D721Med (cell line): ENCODE measurements around the gene CD300H.

Experiments used
- DNase-seq: peaks from one replicate; pipeline ENCODE4 v3.0.0; 2011; ENCODE audit warnings: low spot score; ENCODE audit not compliant: insufficient read length
- FAIRE-seq: peaks from 2 replicates; lab custom pipeline; 2011; peaks lifted over from hg19 to GRCh38; lab: Jason Lieb, UNC
- TF ChIP-seq, protein P1 (sequence below): IDR thresholded peaks from 2 replicates; pipeline ENCODE4 v1.5.1; 2012; ENCODE audit warnings: mild to moderate bottlenecking, control low read depth; ENCODE audit not compliant: insufficient read depth; ENCODE audit errors: missing control alignments

Gene CD300H

DNA sequence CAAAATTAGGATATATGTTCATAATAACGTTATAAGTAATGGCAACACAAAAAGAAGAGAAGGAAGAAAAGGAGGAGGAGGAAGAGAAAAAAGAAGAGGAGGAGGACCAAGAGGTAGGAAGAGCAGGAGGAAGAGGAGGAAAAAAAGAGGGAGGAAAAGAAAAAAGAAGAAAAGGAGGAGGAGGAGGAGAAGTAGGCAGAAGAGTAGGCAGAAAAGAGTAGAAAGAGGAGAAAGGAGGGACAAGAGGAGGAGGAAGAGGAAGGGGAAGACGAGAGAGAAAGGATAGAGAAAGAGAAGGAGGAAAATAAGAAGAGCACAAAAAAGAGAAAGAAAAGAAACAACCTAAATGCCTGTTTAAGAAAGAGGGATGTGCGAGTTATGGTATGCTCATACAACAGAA, 30.4 kb downstream of the CD300H start:
- no peak for DNase-seq
- FAIRE-seq = no peak
- TF ChIP-seq, protein P1, sequence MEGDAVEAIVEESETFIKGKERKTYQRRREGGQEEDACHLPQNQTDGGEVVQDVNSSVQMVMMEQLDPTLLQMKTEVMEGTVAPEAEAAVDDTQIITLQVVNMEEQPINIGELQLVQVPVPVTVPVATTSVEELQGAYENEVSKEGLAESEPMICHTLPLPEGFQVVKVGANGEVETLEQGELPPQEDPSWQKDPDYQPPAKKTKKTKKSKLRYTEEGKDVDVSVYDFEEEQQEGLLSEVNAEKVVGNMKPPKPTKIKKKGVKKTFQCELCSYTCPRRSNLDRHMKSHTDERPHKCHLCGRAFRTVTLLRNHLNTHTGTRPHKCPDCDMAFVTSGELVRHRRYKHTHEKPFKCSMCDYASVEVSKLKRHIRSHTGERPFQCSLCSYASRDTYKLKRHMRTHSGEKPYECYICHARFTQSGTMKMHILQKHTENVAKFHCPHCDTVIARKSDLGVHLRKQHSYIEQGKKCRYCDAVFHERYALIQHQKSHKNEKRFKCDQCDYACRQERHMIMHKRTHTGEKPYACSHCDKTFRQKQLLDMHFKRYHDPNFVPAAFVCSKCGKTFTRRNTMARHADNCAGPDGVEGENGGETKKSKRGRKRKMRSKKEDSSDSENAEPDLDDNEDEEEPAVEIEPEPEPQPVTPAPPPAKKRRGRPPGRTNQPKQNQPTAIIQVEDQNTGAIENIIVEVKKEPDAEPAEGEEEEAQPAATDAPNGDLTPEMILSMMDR = no peak

DNA sequence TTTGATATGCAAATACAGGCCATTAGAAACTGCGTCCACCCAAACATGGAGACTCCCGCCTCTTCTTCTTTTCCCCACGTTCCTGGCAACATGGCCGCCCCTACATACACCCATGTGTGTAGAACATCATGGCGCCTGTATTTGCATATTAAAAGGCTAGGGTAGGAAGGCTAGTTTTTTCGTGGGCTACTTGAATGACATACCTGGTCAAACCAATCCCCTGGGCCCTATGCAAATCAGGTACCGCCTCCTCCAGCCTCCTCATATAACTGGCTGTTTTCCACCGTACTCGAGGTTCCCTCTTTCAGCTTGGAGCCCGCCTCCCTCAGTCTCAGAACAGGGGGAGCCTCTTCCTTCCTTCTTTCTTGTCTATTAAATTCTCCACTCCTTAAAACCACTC, 35.2 kb downstream of the CD300H start:
- TF ChIP-seq, protein P1 = no peak
- no peak for DNase-seq
- no peak for FAIRE-seq

DNA sequence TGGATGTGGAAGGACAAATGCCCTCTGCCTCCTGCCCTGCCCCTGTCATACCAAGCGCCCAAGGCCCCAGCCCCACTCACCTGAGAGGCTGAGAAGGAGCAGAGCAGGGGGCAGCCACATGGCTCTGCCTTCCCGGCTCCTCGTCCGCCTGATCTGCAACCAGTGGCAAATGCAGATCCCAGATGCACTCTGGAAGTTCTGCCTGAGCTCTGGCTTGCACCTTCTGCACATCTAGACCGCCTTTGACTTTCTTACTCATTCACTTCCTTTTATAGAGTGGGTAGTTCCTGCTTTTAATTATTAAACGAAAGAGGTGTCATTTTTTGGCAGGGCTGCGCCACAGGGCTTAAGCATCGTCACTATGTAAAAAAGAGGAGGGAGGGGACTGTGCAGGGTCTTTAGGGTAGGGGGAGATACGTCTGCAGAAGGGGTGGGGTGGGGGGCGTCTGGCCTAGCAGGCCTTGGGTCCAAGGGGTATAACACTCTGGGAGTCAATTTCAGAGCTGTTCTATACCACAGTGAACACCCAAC, 36.0 kb downstream of the CD300H start, which contains the start of gene CD300LB:
TSS of gene CD300LB (minus strand) at position 245 of the 531 bp plus-strand sequence. CDS start at position 120, 125 bp downstream.
- DNase-seq (no peak), FAIRE-seq (no peak)
- TF ChIP-seq, protein P1 = no peak

DNA sequence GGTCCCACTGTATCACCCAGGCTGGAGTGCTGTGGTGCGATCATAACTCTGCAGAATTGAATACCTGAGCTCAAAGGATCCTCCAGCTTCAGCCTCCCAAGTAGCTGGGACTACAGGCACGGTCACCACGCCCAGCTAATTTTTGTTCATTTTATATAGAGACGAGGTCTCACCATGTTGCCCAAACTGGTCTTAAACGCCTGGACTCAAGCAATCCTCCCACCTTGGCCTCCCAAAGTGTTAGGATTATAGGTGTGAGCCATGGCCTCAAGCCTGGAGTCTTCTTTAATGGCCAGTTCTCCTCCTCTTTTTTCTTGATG, 36.5 kb downstream of the CD300H start:
- DNase-seq (no peak), FAIRE-seq (no peak)
- TF ChIP-seq, protein P1 = no peak

DNA sequence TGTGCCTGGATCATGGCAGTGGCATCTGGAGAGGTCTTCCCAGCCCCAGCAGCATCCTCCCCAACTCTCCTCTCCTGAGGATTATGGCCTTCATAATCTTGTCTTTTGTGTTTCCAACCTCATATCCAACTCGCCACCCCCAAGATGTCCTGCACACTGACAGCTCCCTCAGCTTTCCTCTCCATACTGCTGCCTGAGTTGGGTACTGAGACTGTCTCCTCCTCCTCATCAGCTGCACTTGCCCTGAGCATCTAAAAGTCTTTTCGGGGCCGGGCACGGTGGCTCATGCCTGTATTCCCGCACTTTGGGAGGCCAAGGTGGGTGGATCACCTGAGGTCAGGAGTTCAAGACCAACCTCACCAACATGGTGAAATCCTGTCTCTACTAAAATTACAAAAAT, 38.1 kb downstream of the CD300H start:
- TF ChIP-seq, protein P1 = no peak
- FAIRE-seq (no peak), DNase-seq (no peak)

DNA sequence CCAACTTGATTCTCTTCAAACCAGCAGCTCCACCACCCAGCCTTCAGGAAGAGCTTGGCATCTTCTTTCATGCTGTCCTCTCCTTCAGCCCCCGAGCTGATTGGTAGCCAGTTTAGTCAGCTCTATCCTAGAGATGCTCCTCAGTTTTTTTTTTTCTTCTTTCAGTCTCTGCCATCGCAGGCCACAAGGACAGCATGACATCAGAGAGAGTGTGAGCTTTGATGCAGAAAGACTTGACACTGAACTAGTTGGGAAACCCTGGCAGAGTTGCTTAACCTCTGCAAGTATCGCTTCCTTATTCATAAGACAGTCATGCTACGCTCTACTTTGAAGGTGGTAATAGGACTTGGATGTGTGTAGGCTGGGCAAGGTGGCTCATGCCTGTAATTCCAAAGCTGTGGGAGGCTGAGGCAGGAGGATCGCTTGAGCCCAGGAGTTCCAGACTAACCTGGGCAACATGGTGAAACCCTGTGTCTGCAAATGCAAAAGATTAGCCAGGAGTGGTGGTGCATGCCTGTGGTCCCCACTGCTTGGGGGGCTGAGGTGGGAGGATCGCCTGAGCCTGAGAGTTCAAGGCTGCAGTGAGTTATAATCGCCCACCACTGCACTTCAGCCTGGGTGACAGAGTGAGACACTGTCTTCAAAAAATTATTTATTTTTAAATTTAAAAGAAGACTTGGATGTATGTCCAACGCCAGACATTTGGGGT, 38.7 kb downstream of the CD300H start:
- FAIRE-seq (no peak), DNase-seq (no peak)
- TF ChIP-seq, protein P1 = no peak

DNA sequence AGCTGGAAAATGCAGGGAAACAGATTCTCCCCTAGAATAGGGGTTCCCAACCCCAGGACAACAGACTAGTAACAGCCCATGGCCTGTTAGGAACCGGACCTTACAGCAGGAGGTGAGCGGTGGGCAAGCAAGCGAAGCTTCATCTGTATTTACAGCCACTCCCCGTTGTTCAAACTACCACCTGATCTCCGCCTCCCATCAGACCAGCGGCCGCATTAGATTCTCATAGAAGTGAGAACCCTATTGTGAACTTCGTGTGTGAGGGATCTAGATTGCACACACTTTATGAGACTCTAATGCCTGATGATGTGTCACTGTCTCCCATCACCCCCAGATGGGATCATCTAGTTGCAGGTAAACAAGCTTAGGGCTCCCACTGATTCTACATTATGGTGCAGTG, 39.6 kb downstream of the CD300H start:
- FAIRE-seq = no peak
- no peak for DNase-seq
- TF ChIP-seq, protein P1 = no peak
